Right lobe of liver (tissue), 4 donors: Measurements from ENCODE around the gene IL17C.

Experiments used
- POLR2A ChIP-seq: fragments of 450-650 bp; IDR thresholded peaks from one replicate; pipeline ENCODE4 v1.6.1; 2017; ENCODE audit warnings: antibody characterized with exemption, mild to moderate bottlenecking
- TF ChIP-seq, protein P1 (sequence below), 4 donors: fragments of 200-600 bp in 3 of 4; fragments of 450-650 bp in 1 of 4; IDR thresholded peaks; one replicate each; pipeline versions ENCODE4 v1.5.1 to v1.8.0; 2016 to 2022; ENCODE audit warnings: antibody characterized with exemption in 4 of 4, mild to moderate bottlenecking in 2 of 4
- donor health status: DM: no; HTN: no; CAD: no.
- donor health status: DM: no; HTN: no; CAD: no.
- donor health status: DM: no; HTN: yes; CAD: no.

DNA sequence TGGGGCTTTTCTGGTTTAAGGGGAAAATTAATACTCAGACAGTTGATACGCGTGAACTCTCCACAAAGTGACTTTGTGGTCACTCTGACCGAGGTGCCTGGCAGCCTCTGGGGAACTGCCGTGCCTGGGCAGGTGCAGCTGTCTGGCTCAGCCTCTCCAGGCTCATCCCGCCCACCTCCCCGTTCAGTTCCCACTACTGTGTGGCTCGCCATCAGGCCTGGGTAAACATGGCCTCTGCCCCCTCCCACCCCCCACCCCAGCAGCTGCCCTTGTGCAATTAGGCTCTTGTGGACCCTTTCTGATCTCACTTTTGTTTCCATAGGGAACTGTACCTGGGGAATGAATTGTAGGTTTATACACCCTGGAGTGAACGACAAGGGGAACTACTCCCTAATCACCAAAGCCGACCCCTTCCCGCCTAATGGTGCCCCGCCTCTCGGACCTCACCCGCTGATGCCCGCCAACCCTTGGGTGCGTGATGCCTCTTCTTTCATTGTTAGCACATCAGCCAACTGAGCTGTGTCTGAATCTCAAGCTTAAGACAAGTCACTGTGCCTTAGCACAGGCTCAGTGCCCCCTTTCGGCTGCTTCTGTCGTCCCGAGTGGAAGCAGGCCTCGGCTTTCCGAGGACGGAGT lies 40.4 kb upstream of the IL17C start:
- TF ChIP-seq, protein P1, sequence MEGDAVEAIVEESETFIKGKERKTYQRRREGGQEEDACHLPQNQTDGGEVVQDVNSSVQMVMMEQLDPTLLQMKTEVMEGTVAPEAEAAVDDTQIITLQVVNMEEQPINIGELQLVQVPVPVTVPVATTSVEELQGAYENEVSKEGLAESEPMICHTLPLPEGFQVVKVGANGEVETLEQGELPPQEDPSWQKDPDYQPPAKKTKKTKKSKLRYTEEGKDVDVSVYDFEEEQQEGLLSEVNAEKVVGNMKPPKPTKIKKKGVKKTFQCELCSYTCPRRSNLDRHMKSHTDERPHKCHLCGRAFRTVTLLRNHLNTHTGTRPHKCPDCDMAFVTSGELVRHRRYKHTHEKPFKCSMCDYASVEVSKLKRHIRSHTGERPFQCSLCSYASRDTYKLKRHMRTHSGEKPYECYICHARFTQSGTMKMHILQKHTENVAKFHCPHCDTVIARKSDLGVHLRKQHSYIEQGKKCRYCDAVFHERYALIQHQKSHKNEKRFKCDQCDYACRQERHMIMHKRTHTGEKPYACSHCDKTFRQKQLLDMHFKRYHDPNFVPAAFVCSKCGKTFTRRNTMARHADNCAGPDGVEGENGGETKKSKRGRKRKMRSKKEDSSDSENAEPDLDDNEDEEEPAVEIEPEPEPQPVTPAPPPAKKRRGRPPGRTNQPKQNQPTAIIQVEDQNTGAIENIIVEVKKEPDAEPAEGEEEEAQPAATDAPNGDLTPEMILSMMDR (IDR thresholded peaks at IDR 0.05) = no peak
- no peak for TF ChIP-seq POLR2A
